Left ventricle myocardium inferior (tissue), 1 donor: ENCODE results near the gene ATXN10. TPM values are rescaled to one million over a fixed set of nuclear protein-coding genes. Genes with fewer than 3 reads are reported as not detected.

Source experiments
- DNase-seq: peaks from one replicate; pipeline ENCODE4 v3.0.0-alpha.2; 2020
- H3K27ac ChIP-seq: fragments of 200-600 bp; replicated peaks from 2 replicates; pipeline ENCODE4 v1.8.0; 2021
- H3K27me3 ChIP-seq: fragments of 200-600 bp; 2 replicates; pipeline ENCODE4 v1.8.0; 2021; ENCODE audit warnings: low read depth
- H3K36me3 ChIP-seq: fragments of 200-600 bp; 2 replicates; pipeline ENCODE4 v1.8.0; 2021
- H3K4me1 ChIP-seq: fragments of 200-600 bp; 2 replicates; pipeline ENCODE4 v1.8.0; 2021
- H3K4me3 ChIP-seq: fragments of 200-600 bp; 2 replicates; pipeline ENCODE4 v1.8.0; 2021; ENCODE audit warnings: mild to moderate bottlenecking, moderate library complexity
- H3K9me3 ChIP-seq: fragments of 200-600 bp; replicated peaks from 2 replicates; pipeline ENCODE4 v1.8.0; 2021
- CTCF ChIP-seq: fragments of 200-600 bp; IDR thresholded peaks from 2 replicates; pipeline ENCODE4 v1.8.0; 2021; ENCODE audit warnings: antibody characterized with exemption, mild to moderate bottlenecking, borderline replicate concordance
- intact Hi-C: fragments of 100-400 bp; cut with micrococcal nuclease; formaldehyde crosslinking; loops from one replicate; pipeline ENCODE4 v1.11.0; 2022
- total RNA-seq: library from RNA; stranded (reverse); fragmentation: NEBNext Ultra II Directional; extraction: Animal tissue kit (Norgen Biotek cat#: 25700); gene quantifications from one replicate; pipeline ENCODE4 v1.2.1, GENCODE V29; 2021
- donor health status: DM: no; HTN: yes; CAD: no; lungs with severe emphysema.

Gene ATXN10
- total RNA-seq, 1 donor from 2014 or later, result 148 TPM

- Histone ChIP-seq H3K27ac (no peak overlapping the region), H3K4me3 (no peak overlapping the region), H3K27me3 (no peaks in the 10 kb centered on the region), H3K4me1 (peaks cover 8% of the 10 kb centered on the region), H3K9me3 (peaks cover 7% of the 10 kb centered on the region), H3K36me3 (peaks cover 8% of the 10 kb centered on the region)
- no peak for TF ChIP-seq CTCF
- intact Hi-C loops, result no loop called here
- DNase-seq, result no peak
These were observed 99.4 kb downstream of the ATXN10 start for GRCh38 chr22:45771057-45771456.

- no peak overlapping the region for H3K27ac ChIP-seq
- no peaks in the 10 kb centered on the region for H3K27me3 ChIP-seq
- H3K9me3 ChIP-seq, result peaks cover 7% of the 10 kb centered on the region
- H3K4me3 ChIP-seq, result no peak overlapping the region
- intact Hi-C loops, result no loop called here
- peaks cover 8% of the 10 kb centered on the region for H3K4me1 ChIP-seq
- H3K36me3 ChIP-seq, result peaks cover 8% of the 10 kb centered on the region
- no peak for TF ChIP-seq CTCF
- DNase-seq, result no peak
These were observed 100.1 kb downstream of the ATXN10 start for GRCh38 chr22:45771711-45772110.

GRCh38 chr22:45772743-45773142 lies 101.1 kb downstream of the ATXN10 start:
- no peak overlapping the region for H3K27ac ChIP-seq
- TF ChIP-seq CTCF, result no peak
- DNase-seq, result no peak
- no peaks in the 10 kb centered on the region for H3K27me3 ChIP-seq
- H3K9me3 ChIP-seq, result peaks cover 7% of the 10 kb centered on the region
- H3K4me1 ChIP-seq, result peaks cover 8% of the 10 kb centered on the region
- peaks cover 8% of the 10 kb centered on the region for H3K36me3 ChIP-seq
- intact Hi-C loops, result no loop called here
- H3K4me3 ChIP-seq, result no peak overlapping the region

DNA sequence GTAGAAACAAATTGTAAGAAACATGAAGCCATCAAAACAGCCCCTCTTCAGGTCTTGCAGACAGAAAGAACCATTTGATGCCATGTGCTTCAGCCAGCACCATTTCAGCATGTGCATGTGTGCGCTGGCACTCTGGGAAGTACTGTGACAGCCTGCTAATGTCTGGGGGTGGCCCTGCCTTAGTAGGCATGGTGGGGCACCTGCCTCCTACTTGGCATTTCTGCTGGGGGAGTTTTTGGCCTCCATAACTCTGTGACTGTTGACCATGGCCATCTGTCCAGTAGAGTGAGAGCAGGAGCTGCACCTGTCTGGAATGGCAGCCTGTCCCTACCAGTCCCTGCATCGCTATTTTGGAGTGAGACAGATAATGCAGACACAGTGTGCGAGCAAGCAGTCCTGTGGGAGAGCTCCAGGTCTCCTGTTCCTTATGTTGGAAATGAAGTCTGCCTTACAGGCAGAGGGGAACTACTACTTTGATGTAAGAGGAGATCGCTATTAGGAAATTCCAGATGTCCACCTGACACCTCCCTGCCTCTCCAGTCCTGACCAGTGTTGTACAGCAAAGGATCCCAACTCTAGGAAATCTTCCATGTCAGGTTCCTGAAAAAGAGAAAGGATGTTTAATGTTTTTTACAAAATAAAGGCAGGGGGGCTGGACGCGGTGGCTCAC lies 102.5 kb downstream of the ATXN10 start:
- Histone ChIP-seq H3K27me3 (no peaks in the 10 kb centered on the region), H3K36me3 (peaks cover 8% of the 10 kb centered on the region), H3K4me3 (no peak overlapping the region), H3K4me1 (peaks cover 8% of the 10 kb centered on the region), H3K27ac (no peak overlapping the region), H3K9me3 (peaks cover 7% of the 10 kb centered on the region)
- DNase-seq, result no peak
- intact Hi-C loops, result no loop called here
- no peak for TF ChIP-seq CTCF

- H3K36me3 ChIP-seq, result peaks cover 8% of the 10 kb centered on the region
- H3K27me3 ChIP-seq, result no peaks in the 10 kb centered on the region
- DNase-seq, result no peak
- H3K27ac ChIP-seq, result no peak overlapping the region
- intact Hi-C loops, result no loop called here
- H3K4me1 ChIP-seq, result peaks cover 8% of the 10 kb centered on the region
- peaks cover 7% of the 10 kb centered on the region for H3K9me3 ChIP-seq
- H3K4me3 ChIP-seq, result no peak overlapping the region
- no peak for TF ChIP-seq CTCF
These were observed 103.4 kb downstream of the ATXN10 start for GRCh38 chr22:45775062-45775461.
